ENCODE measurements around the gene NISCH.

NISCH gene

GRCh38 chr3:52407779-52408178 is 47.6 kb upstream of the NISCH start:
- TF ChIP-seq NFIC (IDR thresholded peaks at IDR 0.05) (peak; percentile 34; the same call in 1 of the 2 replicates), YY1 (IDR thresholded peaks at IDR 0.05; ENCODE audit: low read depth) (no peak)

- TF ChIP-seq FOXM1 (IDR thresholded peaks at IDR 0.05; ENCODE audit: borderline replicate concordance, low read depth) = no peak
- no peak for TF ChIP-seq CREB1 (IDR thresholded peaks at IDR 0.05; ENCODE audit: low read depth)
- TF ChIP-seq RAD21 (IDR thresholded peaks at IDR 0.05; ENCODE audit: low read depth) = no peak
- TF ChIP-seq CEBPB (IDR thresholded peaks at IDR 0.05) = no peak
- TF ChIP-seq, protein P1, sequence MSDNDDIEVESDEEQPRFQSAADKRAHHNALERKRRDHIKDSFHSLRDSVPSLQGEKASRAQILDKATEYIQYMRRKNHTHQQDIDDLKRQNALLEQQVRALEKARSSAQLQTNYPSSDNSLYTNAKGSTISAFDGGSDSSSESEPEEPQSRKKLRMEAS (IDR thresholded peaks at IDR 0.05) = no peak
- TF ChIP-seq YY1 (IDR thresholded peaks at IDR 0.05; ENCODE audit: low read depth) = no peak
- TF ChIP-seq EGR1 (IDR thresholded peaks at IDR 0.05) = no peak
- no peak for TF ChIP-seq NFIC (IDR thresholded peaks at IDR 0.05)
- TF ChIP-seq TEAD4 (IDR thresholded peaks at IDR 0.05) = no peak
- TF ChIP-seq, protein P2, sequence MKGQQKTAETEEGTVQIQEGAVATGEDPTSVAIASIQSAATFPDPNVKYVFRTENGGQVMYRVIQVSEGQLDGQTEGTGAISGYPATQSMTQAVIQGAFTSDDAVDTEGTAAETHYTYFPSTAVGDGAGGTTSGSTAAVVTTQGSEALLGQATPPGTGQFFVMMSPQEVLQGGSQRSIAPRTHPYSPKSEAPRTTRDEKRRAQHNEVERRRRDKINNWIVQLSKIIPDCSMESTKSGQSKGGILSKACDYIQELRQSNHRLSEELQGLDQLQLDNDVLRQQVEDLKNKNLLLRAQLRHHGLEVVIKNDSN (IDR thresholded peaks at IDR 0.05) = no peak
- TF ChIP-seq REST (IDR thresholded peaks at IDR 0.05; ENCODE audit: low read depth) = no peak
- TF ChIP-seq ZBTB7A (IDR thresholded peaks at IDR 0.05; ENCODE audit: low read depth) = no peak
- no peak for TF ChIP-seq TAF1 (IDR thresholded peaks at IDR 0.05; ENCODE audit: low read depth)
- no peak for TF ChIP-seq EP300 (IDR thresholded peaks at IDR 0.05; ENCODE audit: borderline replicate concordance)
- no peak for TF ChIP-seq TCF12 (IDR thresholded peaks at IDR 0.05; ENCODE audit: low read depth)
Measured at GRCh38 chr3:52408466-52408865, 46.9 kb upstream of the NISCH start.

DNA sequence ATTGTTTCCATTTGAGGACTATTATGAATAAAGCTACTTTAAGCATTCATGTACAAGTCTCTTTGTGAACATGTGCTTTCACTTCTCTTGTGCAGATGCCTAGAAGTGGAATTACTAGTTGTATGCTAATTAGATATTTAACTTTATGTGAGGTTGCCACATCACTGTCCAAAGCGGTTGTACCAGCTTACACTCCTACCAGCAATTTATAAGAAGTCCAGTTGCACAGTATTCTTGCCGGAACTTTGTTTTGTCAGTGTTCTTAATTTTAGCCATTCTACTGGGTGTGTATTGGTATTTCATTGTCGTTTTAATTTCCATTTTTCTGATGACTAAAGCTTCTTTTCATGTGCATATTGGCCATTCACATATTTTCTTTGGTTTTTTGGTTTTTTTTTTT is 39.6 kb upstream of the NISCH start:
- TF ChIP-seq FOXM1 (IDR thresholded peaks at IDR 0.05; ENCODE audit: borderline replicate concordance, low read depth) (no peak), TAF1 (IDR thresholded peaks at IDR 0.05; ENCODE audit: low read depth) (no peak), NFIC (IDR thresholded peaks at IDR 0.05) (no peak)

DNA sequence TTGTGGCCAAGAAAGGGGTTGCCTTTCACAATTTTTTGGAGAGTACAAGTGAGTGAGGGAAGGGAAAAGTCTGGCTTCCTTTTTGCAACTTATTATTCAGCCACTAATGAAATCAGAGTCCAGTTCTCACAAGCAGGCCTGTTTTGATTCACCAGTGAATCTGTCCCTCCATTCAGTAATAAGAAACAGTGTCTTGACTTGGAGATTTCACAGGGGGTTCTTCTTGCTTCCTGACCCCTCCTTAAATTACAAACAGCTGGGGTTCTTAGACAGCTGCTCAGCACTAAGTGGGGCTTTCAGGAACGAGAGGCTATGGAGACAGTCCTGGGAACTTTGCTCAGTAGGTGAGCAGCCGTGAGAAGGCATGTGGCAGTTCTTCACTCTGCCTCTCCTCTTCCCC is 35.0 kb upstream of the NISCH start:
- TF ChIP-seq NFIC (IDR thresholded peaks at IDR 0.05) (no peak), TAF1 (IDR thresholded peaks at IDR 0.05; ENCODE audit: low read depth) (no peak), RAD21 (IDR thresholded peaks at IDR 0.05; ENCODE audit: low read depth) (no peak), REST (IDR thresholded peaks at IDR 0.05; ENCODE audit: low read depth) (no peak), FOXM1 (IDR thresholded peaks at IDR 0.05; ENCODE audit: borderline replicate concordance, low read depth) (no peak), EP300 (IDR thresholded peaks at IDR 0.05; ENCODE audit: borderline replicate concordance) (no peak)

GRCh38 chr3:52422669-52423068 is 32.7 kb upstream of the NISCH start:
- TF ChIP-seq, protein P1 (IDR thresholded peaks at IDR 0.05) = no peak
- no peak for TF ChIP-seq EGR1 (IDR thresholded peaks at IDR 0.05)
- no peak for TF ChIP-seq ZBTB7A (IDR thresholded peaks at IDR 0.05; ENCODE audit: low read depth)
- TF ChIP-seq CREB1 (IDR thresholded peaks at IDR 0.05; ENCODE audit: low read depth) = no peak
- TF ChIP-seq REST (IDR thresholded peaks at IDR 0.05; ENCODE audit: low read depth) = no peak
- no peak for TF ChIP-seq TAF1 (IDR thresholded peaks at IDR 0.05; ENCODE audit: low read depth)
- TF ChIP-seq, protein P2 (IDR thresholded peaks at IDR 0.05) = no peak
- TF ChIP-seq EP300 (IDR thresholded peaks at IDR 0.05; ENCODE audit: borderline replicate concordance) = no peak
- TF ChIP-seq NFIC (IDR thresholded peaks at IDR 0.05) = no peak
- no peak for TF ChIP-seq YY1 (IDR thresholded peaks at IDR 0.05; ENCODE audit: low read depth)
- TF ChIP-seq FOXM1 (IDR thresholded peaks at IDR 0.05; ENCODE audit: borderline replicate concordance, low read depth) = no peak
- TF ChIP-seq TEAD4 (IDR thresholded peaks at IDR 0.05) = no peak
- no peak for TF ChIP-seq RAD21 (IDR thresholded peaks at IDR 0.05; ENCODE audit: low read depth)
- TF ChIP-seq TCF12 (IDR thresholded peaks at IDR 0.05; ENCODE audit: low read depth) = no peak
- no peak for TF ChIP-seq CEBPB (IDR thresholded peaks at IDR 0.05)

Measured in Ishikawa (cell line).